Subcutaneous abdominal adipose tissue (tissue), 5 donors: ENCODE measurements around the gene PIPOX.

ENCODE experiments used
- H3K27ac ChIP-seq: one replicate; pipeline ENCODE4 v1.7.0; 2013; ENCODE audit warnings: low read depth, mild to moderate bottlenecking, inconsistent platforms, low read length, moderate library complexity
- H3K27me3 ChIP-seq, 5 donors: one replicate each; pipeline ENCODE4 v1.7.0; 2013; ENCODE audit warnings: low read length in 5 of 5, inconsistent platforms in 1 of 5; ENCODE audit not compliant: control insufficient read depth in 5 of 5, insufficient read depth in 4 of 5
- H3K36me3 ChIP-seq, 5 donors: one replicate each; pipeline ENCODE4 v1.7.0; 2013; ENCODE audit warnings: low read length in 5 of 5; ENCODE audit not compliant: control insufficient read depth in 5 of 5, insufficient read depth in 5 of 5
- H3K4me1 ChIP-seq, 5 donors: one replicate each; pipeline ENCODE4 v1.7.0; 2013; ENCODE audit warnings: low read length in 5 of 5, mild to moderate bottlenecking in 3 of 5, moderate library complexity in 1 of 5; ENCODE audit not compliant: control insufficient read depth in 5 of 5, insufficient read depth in 5 of 5
- H3K4me3 ChIP-seq, 5 donors: one replicate each; pipeline ENCODE4 v1.7.0; 2013; ENCODE audit warnings: low read length in 5 of 5, low read depth in 1 of 5
- H3K9ac ChIP-seq, 5 donors: one replicate each; pipeline ENCODE4 v1.7.0; 2013; ENCODE audit warnings: low read length in 5 of 5, mild to moderate bottlenecking in 4 of 5, moderate library complexity in 3 of 5
- H3K9me3 ChIP-seq, 5 donors: one replicate each; pipeline ENCODE4 v1.7.0; 2013; ENCODE audit warnings: low read length in 5 of 5; ENCODE audit not compliant: control insufficient read depth in 5 of 5
- donor health status: healthy.
- donor health status: healthy.
- donor health status: healthy.
- donor health status: healthy.
- donor health status: healthy.

Gene PIPOX

GRCh38 chr17:29018788-29019474, 24.0 kb upstream of the PIPOX start:
- no peaks in the 10 kb centered on the region for H3K9me3 ChIP-seq
- no peak overlapping the region for H3K4me3 ChIP-seq
- no peak overlapping the region for H3K9ac ChIP-seq
- H3K36me3 ChIP-seq = no peaks in the 10 kb centered on the region
- no peak overlapping the region for H3K27ac ChIP-seq
- peaks cover 12 to 39% (median 22%) of the 10 kb centered on the region in 5 donors for H3K27me3 ChIP-seq
- peaks cover 0 to 12% (median 5%) of the 10 kb centered on the region in 5 donors for H3K4me1 ChIP-seq

- Histone ChIP-seq H3K9me3 (no peaks in the 10 kb centered on the region), H3K4me1 (peaks cover 0 to 12% (median 5%) of the 10 kb centered on the region in 5 donors), H3K9ac (no peak overlapping the region), H3K4me3 (no peak overlapping the region), H3K27me3 (peaks cover 14 to 44% (median 22%) of the 10 kb centered on the region in 5 donors), H3K27ac (no peak overlapping the region), H3K36me3 (no peaks in the 10 kb centered on the region)
These were observed 23.3 kb upstream of the PIPOX start for GRCh38 chr17:29019475-29020181.

GRCh38 chr17:29020576-29020975, 22.4 kb upstream of the PIPOX start:
- H3K27ac ChIP-seq = no peak overlapping the region
- no peaks in the 10 kb centered on the region for H3K36me3 ChIP-seq
- no peaks in the 10 kb centered on the region for H3K9me3 ChIP-seq
- H3K4me1 ChIP-seq = peaks cover 0 to 12% (median 5%) of the 10 kb centered on the region in 5 donors
- no peak overlapping the region for H3K9ac ChIP-seq
- peaks cover 16 to 48% (median 22%) of the 10 kb centered on the region in 5 donors for H3K27me3 ChIP-seq
- no peak overlapping the region for H3K4me3 ChIP-seq

- H3K4me3 ChIP-seq = no peak overlapping the region
- no peaks in the 10 kb centered on the region for H3K36me3 ChIP-seq
- H3K27me3 ChIP-seq = peaks cover 16 to 51% (median 24%) of the 10 kb centered on the region in 5 donors
- no peak overlapping the region for H3K9ac ChIP-seq
- H3K27ac ChIP-seq = no peak overlapping the region
- H3K9me3 ChIP-seq = no peaks in the 10 kb centered on the region
- peaks cover 0 to 12% (median 5%) of the 10 kb centered on the region in 5 donors for H3K4me1 ChIP-seq
These were observed 21.7 kb upstream of the PIPOX start for GRCh38 chr17:29021226-29021625.

- Histone ChIP-seq H3K4me3 (no peak overlapping the region), H3K4me1 (peaks cover 0 to 12% (median 5%) of the 10 kb centered on the region in 5 donors), H3K27me3 (peaks cover 16 to 52% (median 23%) of the 10 kb centered on the region in 5 donors), H3K9ac (no peak overlapping the region), H3K27ac (no peak overlapping the region), H3K36me3 (no peaks in the 10 kb centered on the region), H3K9me3 (no peaks in the 10 kb centered on the region)
These were observed 20.9 kb upstream of the PIPOX start for GRCh38 chr17:29022074-29022473.

GRCh38 chr17:29024316-29024952, 18.5 kb upstream of the PIPOX start:
- peaks cover 0 to 6% (median 5%) of the 10 kb centered on the region in 5 donors for H3K4me1 ChIP-seq
- H3K36me3 ChIP-seq = no peaks in the 10 kb centered on the region
- H3K27me3 ChIP-seq = peaks cover 8 to 45% (median 18%) of the 10 kb centered on the region in 5 donors
- no peak overlapping the region for H3K27ac ChIP-seq
- H3K4me3 ChIP-seq = no peak overlapping the region
- no peak overlapping the region for H3K9ac ChIP-seq
- no peaks in the 10 kb centered on the region for H3K9me3 ChIP-seq

GRCh38 chr17:29031488-29031887, 11.5 kb upstream of the PIPOX start:
- Histone ChIP-seq H3K36me3 (no peaks in the 10 kb centered on the region), H3K4me3 (no peak overlapping the region), H3K9me3 (peaks cover 5 to 24% (median 14%) of the 10 kb centered on the region in 5 donors), H3K4me1 (peaks cover 0 to 3% (median 0%) of the 10 kb centered on the region in 5 donors), H3K9ac (no peak overlapping the region), H3K27me3 (peaks cover 7 to 38% (median 19%) of the 10 kb centered on the region in 5 donors), H3K27ac (no peak overlapping the region)

DNA sequence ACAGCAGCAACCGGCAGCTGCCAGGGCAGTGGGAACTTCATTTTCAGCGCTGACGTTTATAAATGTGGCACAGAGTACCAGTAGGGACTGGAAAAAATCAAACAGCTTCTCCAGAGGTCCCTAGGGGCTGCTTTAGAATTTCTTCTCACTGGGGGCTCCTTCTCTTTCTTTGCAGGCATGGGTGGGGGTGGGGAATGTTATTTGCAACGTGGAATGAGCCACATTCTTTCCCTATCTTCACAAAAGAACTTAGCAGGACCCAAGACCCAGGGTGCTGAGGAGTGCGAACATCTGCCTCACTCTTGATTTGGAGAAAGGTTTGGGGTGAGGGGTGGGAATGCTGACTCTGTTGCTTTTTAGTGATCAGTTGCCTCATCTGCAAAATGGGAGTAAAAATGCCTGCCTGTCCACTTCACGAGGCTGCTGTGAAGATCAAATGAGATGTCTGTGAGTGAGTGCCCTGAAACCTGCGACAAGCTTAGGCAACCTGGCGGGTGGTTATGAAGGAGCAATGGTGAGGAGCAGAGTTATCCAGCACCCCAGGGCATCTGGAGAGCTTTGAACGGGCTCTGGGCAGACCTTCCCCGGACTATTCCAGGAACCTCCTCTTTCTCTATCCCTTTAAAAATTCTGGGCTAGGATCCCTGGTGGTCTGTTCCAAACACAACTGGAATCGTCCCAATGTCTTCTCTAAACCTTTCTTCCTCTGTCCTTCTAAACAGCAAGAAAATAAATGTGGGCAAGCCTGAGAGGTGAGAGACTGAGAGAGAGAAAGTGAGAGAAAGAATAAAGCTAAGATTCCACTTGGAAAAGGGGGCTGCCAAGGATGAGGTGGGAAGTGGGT, 10.7 kb upstream of the PIPOX start:
- peaks cover 5 to 24% (median 14%) of the 10 kb centered on the region in 5 donors for H3K9me3 ChIP-seq
- no peak overlapping the region for H3K9ac ChIP-seq
- H3K36me3 ChIP-seq = no peaks in the 10 kb centered on the region
- H3K27me3 ChIP-seq = peaks cover 7 to 38% (median 16%) of the 10 kb centered on the region in 5 donors
- no peak overlapping the region for H3K4me3 ChIP-seq
- H3K4me1 ChIP-seq = peaks cover 0 to 3% (median 0%) of the 10 kb centered on the region in 5 donors
- H3K27ac ChIP-seq = no peak overlapping the region

GRCh38 chr17:29032857-29033197, 10.1 kb upstream of the PIPOX start:
- Histone ChIP-seq H3K27me3 (peaks cover 10 to 44% (median 15%) of the 10 kb centered on the region in 5 donors), H3K27ac (no peak overlapping the region), H3K9ac (no peak overlapping the region), H3K4me1 (peaks cover 0 to 3% (median 0%) of the 10 kb centered on the region in 5 donors), H3K4me3 (no peak overlapping the region), H3K36me3 (no peaks in the 10 kb centered on the region), H3K9me3 (peaks cover 5 to 24% (median 14%) of the 10 kb centered on the region in 5 donors)
